Activated CD8-positive, alpha-beta memory T cell treated with anti-CD3 and anti-CD28 coated beads for 1 hour (primary cell): ENCODE results near the gene CLIC5.

Source experiments
- DNase-seq, 2 donors: peaks; one replicate each; pipeline ENCODE4 v3.0.0-alpha.2; 2020; ENCODE audit warnings: low read depth in 1 of 2; ENCODE audit errors: extremely low read depth in 1 of 2

The CLIC5 gene

GRCh38 chr6:46015119-46015968 lies at the start of gene CLIC5:
TSS of gene CLIC5 (minus strand) at chr6:46015860. CDS start at chr6:46015542, 318 bp downstream.
- DNase-seq, result peak in 1 of 2 donors; percentile 20

GRCh38 chr6:46062991-46063390 lies 47.3 kb upstream of the CLIC5 start:
- no peak for DNase-seq

- no peak for DNase-seq
Observed at GRCh38 chr6:46062312-46062711, 46.7 kb upstream of the CLIC5 start.

- no peak for DNase-seq
Observed at GRCh38 chr6:46061497-46061896, 45.8 kb upstream of the CLIC5 start.

- DNase-seq, result no peak
Observed at GRCh38 chr6:46059608-46060007, 43.9 kb upstream of the CLIC5 start.

- no peak for DNase-seq
Observed at GRCh38 chr6:46058951-46059350, 43.3 kb upstream of the CLIC5 start.

GRCh38 chr6:46057792-46058191 lies 42.1 kb upstream of the CLIC5 start:
- DNase-seq, result no peak

GRCh38 chr6:46056906-46057529 lies 41.4 kb upstream of the CLIC5 start:
- no peak for DNase-seq

- DNase-seq, result no peak
Observed at GRCh38 chr6:46054516-46054915, 38.9 kb upstream of the CLIC5 start.

- DNase-seq, result no peak
Observed at GRCh38 chr6:46053039-46053933, 37.6 kb upstream of the CLIC5 start.

- DNase-seq, result no peak
Observed at GRCh38 chr6:46052479-46052878, 36.8 kb upstream of the CLIC5 start.

- DNase-seq, result no peak
Observed at GRCh38 chr6:46051962-46052361, 36.3 kb upstream of the CLIC5 start.

- DNase-seq, result no peak
Observed at GRCh38 chr6:46050845-46051405, 35.3 kb upstream of the CLIC5 start.

- DNase-seq, result no peak
Observed at GRCh38 chr6:46048646-46049297, 33.1 kb upstream of the CLIC5 start.

GRCh38 chr6:46046558-46047174 lies 31.0 kb upstream of the CLIC5 start:
- DNase-seq, result no peak

- no peak for DNase-seq
Observed at GRCh38 chr6:46044881-46045617, 29.4 kb upstream of the CLIC5 start.

- no peak for DNase-seq
Observed at GRCh38 chr6:46042355-46042999, 26.8 kb upstream of the CLIC5 start.

GRCh38 chr6:46040288-46040687 lies 24.6 kb upstream of the CLIC5 start:
- no peak for DNase-seq

- no peak for DNase-seq
Observed at GRCh38 chr6:46039646-46040045, 24.0 kb upstream of the CLIC5 start.
